Gastroesophageal sphincter (tissue), 3 donors: ENCODE results near the gene NINL.

ENCODE experiments used
- CTCF ChIP-seq, 4 experiments: fragments of 200-600 bp in 2 of 4; fragments of 450-650 bp in 2 of 4; sonication (generic) in 1 of 4; IDR thresholded peaks; one replicate each; pipeline ENCODE4 v1.5.1; 2017 to 2019; ENCODE audit warnings: antibody characterized with exemption in 4 of 4, mild to moderate bottlenecking in 2 of 4, moderate library complexity in 2 of 4
- EP300 ChIP-seq: sonication (generic); formaldehyde crosslinking; IDR thresholded peaks from one replicate; pipeline ENCODE4 v1.6.1; 2017; ENCODE audit warnings: antibody characterized with exemption, mild to moderate bottlenecking
- POLR2AphosphoS5 ChIP-seq: sonication (generic); formaldehyde crosslinking; IDR thresholded peaks from one replicate; pipeline ENCODE4 v1.6.1; 2017; ENCODE audit warnings: antibody characterized with exemption

DNA sequence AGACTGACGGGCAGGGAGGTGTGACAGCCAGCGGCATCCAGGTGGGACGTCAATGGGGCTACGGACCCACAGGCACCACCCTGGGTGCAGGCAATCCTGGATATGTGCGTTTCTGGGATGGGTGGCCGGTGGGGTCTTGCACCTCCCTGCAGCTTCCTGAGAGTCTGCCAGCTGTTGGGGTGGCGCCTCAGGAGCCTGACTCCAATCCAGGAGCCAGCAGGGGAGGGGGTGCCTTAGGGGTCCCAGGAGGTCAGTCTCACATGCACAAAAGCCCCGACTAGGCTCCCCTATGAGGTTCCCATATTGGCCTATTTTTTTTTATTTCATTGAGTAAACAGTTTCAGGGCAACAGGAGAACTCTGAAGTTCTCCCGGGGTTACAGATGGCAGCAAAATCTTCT is 104.5 kb downstream of the NINL start:
- TF ChIP-seq CTCF (IDR thresholded peaks at IDR 0.05) (no peak), EP300 (no peak), POLR2AphosphoS5 (no peak)
